ENCODE measurements around the gene FARSB. TPM values are rescaled to one million over a fixed set of nuclear protein-coding genes. Genes with fewer than 3 reads are reported as not detected.

Gene FARSB
- total RNA-seq, 1 donor from 2014 or later = 10.9 TPM

GRCh38 chr2:222582928-222583327 is 73.0 kb downstream of the FARSB start:
- peaks cover 5% of the 10 kb centered on the region for H3K36me3 ChIP-seq
- DNase-seq = no peak
- no peaks in the 10 kb centered on the region for H3K4me1 ChIP-seq
- H3K27ac ChIP-seq = no peak overlapping the region
- no peak for ATAC-seq
- H3K27me3 ChIP-seq (ENCODE audit: low read depth) = no peaks in the 10 kb centered on the region
- H3K9me3 ChIP-seq = no peaks in the 10 kb centered on the region
- intact Hi-C loops (cut with DNase I) = no loop called here
- no peak for TF ChIP-seq CTCF (IDR thresholded peaks at IDR 0.05)
- no peak overlapping the region for H3K4me3 ChIP-seq

GRCh38 chr2:222577341-222577740 is 78.6 kb downstream of the FARSB start:
- no peak for ATAC-seq
- Histone ChIP-seq H3K4me1 (peaks cover 3% of the 10 kb centered on the region), H3K36me3 (no peaks in the 10 kb centered on the region), H3K4me3 (no peak overlapping the region), H3K9me3 (no peaks in the 10 kb centered on the region), H3K27ac (no peak overlapping the region), H3K27me3 (ENCODE audit: low read depth) (no peaks in the 10 kb centered on the region)
- no peak for DNase-seq
- intact Hi-C loops (cut with DNase I) = no loop called here
- TF ChIP-seq CTCF (IDR thresholded peaks at IDR 0.05) = no peak

- no peaks in the 10 kb centered on the region for H3K27me3 ChIP-seq (ENCODE audit: low read depth)
- H3K36me3 ChIP-seq = peaks cover 7% of the 10 kb centered on the region
- peaks cover 6% of the 10 kb centered on the region for H3K4me1 ChIP-seq
- no peak for TF ChIP-seq CTCF (IDR thresholded peaks at IDR 0.05)
- H3K4me3 ChIP-seq = no peak overlapping the region
- H3K27ac ChIP-seq = no peak overlapping the region
- ATAC-seq = no peak
- H3K9me3 ChIP-seq = no peaks in the 10 kb centered on the region
- no peak for DNase-seq
- intact Hi-C loops (cut with DNase I) = no loop called here
Measured at GRCh38 chr2:222576171-222577081, 79.5 kb downstream of the FARSB start.

- intact Hi-C loops (cut with DNase I) = no loop called here
- ATAC-seq = no peak
- Histone ChIP-seq H3K4me1 (peaks cover 6% of the 10 kb centered on the region), H3K9me3 (no peaks in the 10 kb centered on the region), H3K4me3 (no peak overlapping the region), H3K27me3 (ENCODE audit: low read depth) (no peaks in the 10 kb centered on the region), H3K36me3 (peaks cover 14% of the 10 kb centered on the region), H3K27ac (no peak overlapping the region)
- DNase-seq = no peak
- TF ChIP-seq CTCF (IDR thresholded peaks at IDR 0.05) = no peak
Measured at GRCh38 chr2:222575618-222576017, 80.3 kb downstream of the FARSB start.

- peak; percentile 57 to 68 for ATAC-seq
- Histone ChIP-seq H3K27ac (no peak overlapping the region), H3K4me3 (no peak overlapping the region), H3K36me3 (peaks cover 16% of the 10 kb centered on the region), H3K27me3 (ENCODE audit: low read depth) (no peaks in the 10 kb centered on the region), H3K4me1 (peaks cover 6% of the 10 kb centered on the region), H3K9me3 (no peaks in the 10 kb centered on the region)
- intact Hi-C loops (cut with DNase I) = no loop called here
- DNase-seq = no peak
- TF ChIP-seq CTCF (IDR thresholded peaks at IDR 0.05) = no peak
Measured at GRCh38 chr2:222572751-222573174, 83.1 kb downstream of the FARSB start.
